ENCODE measurements around the gene ZNF212.
A peak's percentile ranks its signal among the peaks of the same experiment; 100 is the strongest.

The ZNF212 gene

GRCh38 chr7:149195180-149196150 lies 44.0 kb upstream of the ZNF212 start, which contains the start of gene ZNF282:
Gene ZNF282, plus strand, starts transcription at chr7:149195546. Its CDS starts 44 bp downstream, at chr7:149195590.
- H3K79me2 ChIP-seq (ENCODE audit: low read length), result peaks cover 32% of the 10 kb centered on the region
- H3K9ac ChIP-seq (ENCODE audit: low read length), result peak within 1 kb of the TSS; percentile 99
- peak within 1 kb of the TSS; percentile 96 for H3K4me3 ChIP-seq (ENCODE audit: low read length)
- peaks cover 24% of the 10 kb centered on the region for H3K36me3 ChIP-seq (replicated peaks; ENCODE audit: low read depth, low read length)
- peak within 1 kb of the TSS; percentile 98 for H3K4me2 ChIP-seq (ENCODE audit: low read length)
- no peaks in the 10 kb centered on the region for H3K9me3 ChIP-seq (ENCODE audit: insufficient read depth, low read length)
- TF ChIP-seq EZH2phosphoT487 (IDR thresholded peaks at IDR 0.05; ENCODE audit: low read depth) (no peak), CTCF (IDR thresholded peaks at IDR 0.05; ENCODE audit: low read depth, low read length) (peak; percentile 54)
- H3K27ac ChIP-seq (ENCODE audit: low read length), result peak within 1 kb of the TSS; percentile 53
- H3K27me3 ChIP-seq (ENCODE audit: low read depth, low read length), result no peaks in the 10 kb centered on the region
- peak within 1 kb of the TSS; percentile 67 for H2AFZ ChIP-seq (ENCODE audit: low read depth, low read length)
- peaks cover 27% of the 10 kb centered on the region for H3K4me1 ChIP-seq (ENCODE audit: low read length)
- peaks cover 3% of the 10 kb centered on the region; the same call in 1 of the 2 replicates for H4K20me1 ChIP-seq (ENCODE audit: insufficient read depth, low read length)

DNA sequence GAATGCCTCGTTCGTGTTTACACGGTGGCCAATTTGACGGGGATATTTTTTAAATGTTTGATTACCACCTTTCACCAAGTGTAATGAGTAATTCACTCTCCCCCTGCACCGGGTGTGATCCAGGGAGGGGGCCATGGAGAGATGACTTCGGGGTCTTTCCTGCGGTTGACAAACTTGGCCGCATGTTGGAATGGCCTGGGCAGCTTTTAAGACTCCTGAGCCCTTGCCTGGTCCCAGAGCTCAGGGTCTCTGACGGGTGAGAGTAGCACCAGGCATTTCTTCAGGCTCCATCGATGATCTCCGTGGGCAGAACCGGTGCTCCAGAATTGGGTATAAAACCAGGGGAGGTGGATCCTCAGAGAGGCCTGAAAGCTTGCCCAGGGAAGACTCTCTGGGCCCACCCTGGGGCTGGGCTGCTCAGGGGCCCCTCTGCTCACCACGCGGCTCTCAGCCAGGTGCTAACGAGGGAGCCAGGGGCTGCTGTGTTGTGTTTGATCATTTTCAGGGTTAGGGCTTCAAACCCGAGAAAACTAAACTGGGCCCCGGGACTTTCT lies 43.2 kb upstream of the ZNF212 start:
- Histone ChIP-seq H3K27ac (ENCODE audit: low read length) (peak overlapping the region; percentile 45), H3K27me3 (ENCODE audit: low read depth, low read length) (no peaks in the 10 kb centered on the region), H3K9me3 (ENCODE audit: insufficient read depth, low read length) (no peaks in the 10 kb centered on the region), H2AFZ (ENCODE audit: low read depth, low read length) (peak overlapping the region; percentile 67; the same call in 1 of the 2 replicates), H3K36me3 (replicated peaks; ENCODE audit: low read depth, low read length) (peaks cover 29% of the 10 kb centered on the region), H3K79me2 (ENCODE audit: low read length) (peaks cover 32% of the 10 kb centered on the region), H4K20me1 (ENCODE audit: insufficient read depth, low read length) (peaks cover 3% of the 10 kb centered on the region; the same call in 1 of the 2 replicates), H3K9ac (ENCODE audit: low read length) (peak overlapping the region; percentile 99), H3K4me3 (ENCODE audit: low read length) (peak overlapping the region; percentile 96), H3K4me1 (ENCODE audit: low read length) (peaks cover 23% of the 10 kb centered on the region), H3K4me2 (ENCODE audit: low read length) (peak overlapping the region; percentile 98)
- no peak for TF ChIP-seq CTCF (IDR thresholded peaks at IDR 0.05; ENCODE audit: low read depth, low read length)
- no peak for TF ChIP-seq EZH2phosphoT487 (IDR thresholded peaks at IDR 0.05; ENCODE audit: low read depth)

- peaks cover 3% of the 10 kb centered on the region; the same call in 1 of the 2 replicates for H4K20me1 ChIP-seq (ENCODE audit: insufficient read depth, low read length)
- peaks cover 32% of the 10 kb centered on the region for H3K79me2 ChIP-seq (ENCODE audit: low read length)
- H2AFZ ChIP-seq (ENCODE audit: low read depth, low read length), result no peak overlapping the region
- H3K27ac ChIP-seq (ENCODE audit: low read length), result peak overlapping the region; percentile 45; the same call in 1 of the 2 replicates
- H3K9ac ChIP-seq (ENCODE audit: low read length), result peak overlapping the region; percentile 99
- no peaks in the 10 kb centered on the region for H3K9me3 ChIP-seq (ENCODE audit: insufficient read depth, low read length)
- H3K36me3 ChIP-seq (replicated peaks; ENCODE audit: low read depth, low read length), result peaks cover 32% of the 10 kb centered on the region
- no peak for TF ChIP-seq EZH2phosphoT487 (IDR thresholded peaks at IDR 0.05; ENCODE audit: low read depth)
- no peak for TF ChIP-seq CTCF (IDR thresholded peaks at IDR 0.05; ENCODE audit: low read depth, low read length)
- peak overlapping the region; percentile 98 for H3K4me2 ChIP-seq (ENCODE audit: low read length)
- peak overlapping the region; percentile 96 for H3K4me3 ChIP-seq (ENCODE audit: low read length)
- H3K27me3 ChIP-seq (ENCODE audit: low read depth, low read length), result no peaks in the 10 kb centered on the region
- H3K4me1 ChIP-seq (ENCODE audit: low read length), result peaks cover 19% of the 10 kb centered on the region
These were observed 42.7 kb upstream of the ZNF212 start for GRCh38 chr7:149196705-149197171.

GRCh38 chr7:149197675-149198074 lies 41.8 kb upstream of the ZNF212 start:
- Histone ChIP-seq H3K4me2 (ENCODE audit: low read length) (no peak overlapping the region), H3K9ac (ENCODE audit: low read length) (no peak overlapping the region), H3K4me3 (ENCODE audit: low read length) (no peak overlapping the region), H3K36me3 (replicated peaks; ENCODE audit: low read depth, low read length) (peaks cover 36% of the 10 kb centered on the region), H3K27ac (ENCODE audit: low read length) (no peak overlapping the region), H3K79me2 (ENCODE audit: low read length) (peaks cover 33% of the 10 kb centered on the region), H3K4me1 (ENCODE audit: low read length) (peaks cover 18% of the 10 kb centered on the region), H2AFZ (ENCODE audit: low read depth, low read length) (no peak overlapping the region), H4K20me1 (ENCODE audit: insufficient read depth, low read length) (peaks cover 3% of the 10 kb centered on the region; the same call in 1 of the 2 replicates), H3K27me3 (ENCODE audit: low read depth, low read length) (no peaks in the 10 kb centered on the region), H3K9me3 (ENCODE audit: insufficient read depth, low read length) (no peaks in the 10 kb centered on the region)
- TF ChIP-seq EZH2phosphoT487 (IDR thresholded peaks at IDR 0.05; ENCODE audit: low read depth), result no peak
- no peak for TF ChIP-seq CTCF (IDR thresholded peaks at IDR 0.05; ENCODE audit: low read depth, low read length)
